HepG2 (cell line): Measurements from ENCODE around the gene CDC14B. TPM values are rescaled to one million over a fixed set of nuclear protein-coding genes. Genes with fewer than 3 reads are reported as not detected.

Source experiments
- CBX5 ChIP-seq: sonication (generic); formaldehyde crosslinking; IDR thresholded peaks from 2 replicates; pipeline ENCODE4 v1.4.0; 2020; ENCODE audit warnings: missing genetic modification reagents, borderline replicate concordance
- CEBPB ChIP-seq: IDR thresholded peaks from 2 replicates; pipeline ENCODE4 v1.6.1; 2011; ENCODE audit warnings: low read depth, low read length, improper control_type of control experiment, borderline replicate concordance
- KAT8 ChIP-seq: IDR thresholded peaks from 2 replicates; pipeline ENCODE4 v1.6.1; 2016; ENCODE audit warnings: missing genetic modification reagents, missing compliant biosample characterization
- KDM2A ChIP-seq: sonication (generic); formaldehyde crosslinking; IDR thresholded peaks from 2 replicates; pipeline ENCODE4 v1.4.0; 2020; ENCODE audit warnings: low read depth, missing genetic modification reagents, borderline replicate concordance
- MAFK ChIP-seq, 2 experiments: IDR thresholded peaks in 1 of 2; conservative IDR thresholded peaks in 1 of 2; 2 replicates each; pipeline ENCODE4 v1.6.1; 2011; ENCODE audit warnings: improper control_type of control experiment in 2 of 2, low read length in 2 of 2
- MZF1 ChIP-seq: sonication (generic); formaldehyde crosslinking; IDR thresholded peaks from 2 replicates; pipeline ENCODE4 v1.8.1; 2023; ENCODE audit warnings: mild to moderate bottlenecking, missing genetic modification reagents, borderline replicate concordance
- NFE2 ChIP-seq: sonication (generic); formaldehyde crosslinking; IDR thresholded peaks from 2 replicates; pipeline ENCODE4 v1.4.0; 2020; ENCODE audit warnings: missing genetic modification reagents
- ONECUT2 ChIP-seq: sonication (generic); formaldehyde crosslinking; IDR thresholded peaks from 2 replicates; pipeline ENCODE4 v1.4.0; 2020; ENCODE audit warnings: missing genetic modification reagents
- PITX1 ChIP-seq: sonication (generic); formaldehyde crosslinking; IDR thresholded peaks from 2 replicates; pipeline ENCODE4 v1.5.1; 2020; ENCODE audit warnings: mild to moderate bottlenecking, missing genetic modification reagents
- SMARCE1 ChIP-seq: fragments of 450-650 bp; IDR thresholded peaks from 2 replicates; pipeline ENCODE4 v1.6.1; 2017; ENCODE audit warnings: borderline replicate concordance
- SOX13 ChIP-seq, 3 experiments: fragments of 450-650 bp in 1 of 3; sonication (generic) in 1 of 3; formaldehyde crosslinking in 1 of 3; IDR thresholded peaks in 2 of 3; conservative IDR thresholded peaks in 1 of 3; 2 replicates each; pipeline versions ENCODE4 v1.5.0 to v1.6.1; 2016 to 2020; ENCODE audit warnings: antibody characterized with exemption in 1 of 3, mild to moderate bottlenecking in 1 of 3, missing compliant biosample characterization in 1 of 3, missing genetic modification reagents in 1 of 3, moderate library complexity in 1 of 3
- SOX5 ChIP-seq: IDR thresholded peaks from 2 replicates; pipeline ENCODE4 v1.6.1; 2016; ENCODE audit warnings: borderline replicate concordance
- SP140L ChIP-seq: sonication (generic); formaldehyde crosslinking; IDR thresholded peaks from 2 replicates; pipeline ENCODE4 v1.4.0; 2020; ENCODE audit warnings: missing genetic modification reagents, borderline replicate concordance
- SYNCRIP ChIP-seq: fragments of 200-400 bp; formaldehyde crosslinking; IDR thresholded peaks from 2 replicates; pipeline ENCODE4 v1.6.1; 2018; ENCODE audit warnings: mild to moderate bottlenecking, low read depth, low read length; ENCODE audit not compliant: insufficient read depth
- ZBTB7B ChIP-seq: sonication (generic); formaldehyde crosslinking; IDR thresholded peaks from 2 replicates; pipeline ENCODE4 v1.4.0; 2020; ENCODE audit warnings: missing genetic modification reagents
- ZNF256 ChIP-seq: sonication (generic); formaldehyde crosslinking; conservative IDR thresholded peaks from 2 replicates; pipeline ENCODE4 v1.4.0; 2020; ENCODE audit warnings: missing genetic modification reagents
- ZNF598 ChIP-seq: sonication (generic); formaldehyde crosslinking; IDR thresholded peaks from 2 replicates; pipeline ENCODE4 v1.5.1; 2020; ENCODE audit warnings: mild to moderate bottlenecking, missing genetic modification reagents, borderline replicate concordance
- ZNF841 ChIP-seq: sonication (generic); formaldehyde crosslinking; IDR thresholded peaks from 2 replicates; pipeline ENCODE4 v1.8.1; 2023; ENCODE audit warnings: missing genetic modification reagents, borderline replicate concordance
- polyA plus RNA-seq, 8 experiments: library from polyadenylated mRNA; depleted of rRNA in 3 of 8; stranded (reverse) in 7 of 8; unstranded in 1 of 8; fragments of >200 nt; fragmentation: Illumina TruSeq in 4 of 8; extraction: Trizol in 4 of 8; gene quantifications; 2 replicates each; pipeline versions ENCODE4 v1.2.1 to v1.2.3, GENCODE V29; 2011 to 2016; ENCODE audit warnings: low read depth in 4 of 8, missing spikeins in 1 of 8, mixed read lengths in 1 of 8; ENCODE audit not compliant: insufficient read depth in 1 of 8
- total RNA-seq, 5 experiments: library from RNA; depleted of rRNA; stranded (reverse); fragments of >200 nt; fragmentation: Illumina TruSeq; extraction: Trizol; gene quantifications; 2 replicates each; pipeline ENCODE4 v1.2.3, GENCODE V29; 2016; ENCODE audit warnings: low read depth in 1 of 5
- TF ChIP-seq, protein P1 (sequence below): sonication (generic); formaldehyde crosslinking; IDR thresholded peaks from 2 replicates; pipeline ENCODE4 v1.4.0; 2020; ENCODE audit warnings: mild to moderate bottlenecking, missing genetic modification reagents
- TF ChIP-seq, protein P2 (sequence below): sonication (generic); formaldehyde crosslinking; IDR thresholded peaks from 2 replicates; pipeline ENCODE4 v1.4.0; 2020; ENCODE audit warnings: missing genetic modification reagents
- TF ChIP-seq, protein P3 (sequence below): IDR thresholded peaks from 2 replicates; pipeline ENCODE4 v1.6.1; 2016
- TF ChIP-seq, protein P4 (sequence below): IDR thresholded peaks from 2 replicates; pipeline ENCODE4 v1.6.1; 2012; ENCODE audit warnings: inconsistent platforms

Gene CDC14B
- total and polyA plus RNA-seq, 2 of the 13 experiments (the other 11 are each of a cell fraction or from before 2014, with no cell fraction given) = 25.8 to 33.3 TPM

DNA sequence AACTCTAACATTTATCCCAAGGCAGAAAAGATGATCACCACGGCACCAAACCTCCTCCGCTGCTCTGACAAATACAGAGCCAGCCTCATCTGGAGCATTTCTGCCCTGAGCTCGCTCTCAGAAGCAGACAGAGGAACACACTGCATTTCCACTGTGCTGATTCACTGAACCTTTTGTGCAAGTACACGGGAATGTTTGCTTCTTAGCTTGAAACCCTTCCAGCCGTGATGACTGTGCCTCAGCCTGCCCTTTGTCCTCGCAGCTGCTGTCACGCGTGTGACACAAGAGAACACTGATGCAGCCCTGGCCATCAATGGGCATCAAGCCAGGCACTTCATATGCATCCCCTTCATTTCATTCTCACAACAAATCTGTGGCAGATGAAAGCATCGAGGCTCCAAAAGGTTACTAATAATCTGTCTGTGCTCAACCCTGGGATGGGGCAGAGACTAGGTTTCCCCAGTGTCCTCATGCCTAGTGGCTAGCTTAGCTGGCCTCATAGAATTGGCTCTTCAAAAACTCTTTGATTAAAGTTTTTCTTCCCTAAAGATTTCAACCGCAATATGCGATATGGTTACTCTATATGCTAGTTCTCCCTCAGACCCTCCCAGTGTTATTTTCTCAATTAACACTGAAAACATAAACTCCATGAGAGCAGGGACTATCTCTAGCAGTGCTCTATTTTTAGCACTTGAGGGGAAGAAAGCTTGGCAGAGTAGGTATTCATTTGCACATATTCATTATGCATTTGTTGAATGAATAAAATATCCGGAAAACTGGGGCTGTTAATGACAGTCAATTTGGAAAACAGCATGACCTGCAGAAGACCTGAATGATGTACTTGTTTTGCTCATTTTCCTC is 7.3 kb downstream of the CDC14B start (continued):
- TF ChIP-seq, protein P1, sequence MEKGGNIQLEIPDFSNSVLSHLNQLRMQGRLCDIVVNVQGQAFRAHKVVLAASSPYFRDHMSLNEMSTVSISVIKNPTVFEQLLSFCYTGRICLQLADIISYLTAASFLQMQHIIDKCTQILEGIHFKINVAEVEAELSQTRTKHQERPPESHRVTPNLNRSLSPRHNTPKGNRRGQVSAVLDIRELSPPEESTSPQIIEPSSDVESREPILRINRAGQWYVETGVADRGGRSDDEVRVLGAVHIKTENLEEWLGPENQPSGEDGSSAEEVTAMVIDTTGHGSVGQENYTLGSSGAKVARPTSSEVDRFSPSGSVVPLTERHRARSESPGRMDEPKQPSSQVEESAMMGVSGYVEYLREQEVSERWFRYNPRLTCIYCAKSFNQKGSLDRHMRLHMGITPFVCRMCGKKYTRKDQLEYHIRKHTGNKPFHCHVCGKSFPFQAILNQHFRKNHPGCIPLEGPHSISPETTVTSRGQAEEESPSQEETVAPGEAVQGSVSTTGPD (CRISPR knock-in tag) = no peak
- TF ChIP-seq ZNF598 (CRISPR knock-in tag) (no peak), KDM2A (CRISPR knock-in tag) (peak; percentile 70), SYNCRIP (no peak), NFE2 (peak; percentile 84), ZNF841 (CRISPR knock-in tag) (no peak), SOX13 (IDR thresholded peaks at IDR 0.05) (peak; percentile 25; the same call in 1 of the 2 replicates), SOX13 (CRISPR knock-in tag; conservative IDR thresholded peaks at IDR 0.05 in 1 of 2, IDR thresholded peaks at IDR 0.05 in 1 of 2) (peak in 1 of 2 experiments; percentile 82; a peak in 2 of 4 replicates), ZBTB7B (0 out of 2 replicates have a peak, but pooled peaks have one; percentile 27), SP140L (CRISPR knock-in tag) (no peak), SOX5 (CRISPR knock-in tag) (peak; percentile 82), MZF1 (CRISPR knock-in tag) (no peak), ZNF256 (CRISPR knock-in tag) (no peak), SMARCE1 (no peak), CEBPB (peak; percentile 64; the same call in 1 of the 2 replicates), CBX5 (CRISPR knock-in tag) (peak; percentile 88; the same call in 1 of the 2 replicates), MAFK (conservative IDR thresholded peaks at IDR 0.05 in 1 of 2, IDR thresholded peaks at IDR 0.05 in 1 of 2; ENCODE audit: low read length in 2 of 2) (0 out of 4 replicates have a peak, but pooled peaks of 1 of the 2 experiments have one; percentile 23), PITX1 (CRISPR knock-in tag) (peak; percentile 33; the same call in 1 of the 2 replicates), KAT8 (CRISPR knock-in tag) (peak; percentile 59; the same call in 1 of the 2 replicates), ONECUT2 (CRISPR knock-in tag) (no peak)
- TF ChIP-seq, protein P2, sequence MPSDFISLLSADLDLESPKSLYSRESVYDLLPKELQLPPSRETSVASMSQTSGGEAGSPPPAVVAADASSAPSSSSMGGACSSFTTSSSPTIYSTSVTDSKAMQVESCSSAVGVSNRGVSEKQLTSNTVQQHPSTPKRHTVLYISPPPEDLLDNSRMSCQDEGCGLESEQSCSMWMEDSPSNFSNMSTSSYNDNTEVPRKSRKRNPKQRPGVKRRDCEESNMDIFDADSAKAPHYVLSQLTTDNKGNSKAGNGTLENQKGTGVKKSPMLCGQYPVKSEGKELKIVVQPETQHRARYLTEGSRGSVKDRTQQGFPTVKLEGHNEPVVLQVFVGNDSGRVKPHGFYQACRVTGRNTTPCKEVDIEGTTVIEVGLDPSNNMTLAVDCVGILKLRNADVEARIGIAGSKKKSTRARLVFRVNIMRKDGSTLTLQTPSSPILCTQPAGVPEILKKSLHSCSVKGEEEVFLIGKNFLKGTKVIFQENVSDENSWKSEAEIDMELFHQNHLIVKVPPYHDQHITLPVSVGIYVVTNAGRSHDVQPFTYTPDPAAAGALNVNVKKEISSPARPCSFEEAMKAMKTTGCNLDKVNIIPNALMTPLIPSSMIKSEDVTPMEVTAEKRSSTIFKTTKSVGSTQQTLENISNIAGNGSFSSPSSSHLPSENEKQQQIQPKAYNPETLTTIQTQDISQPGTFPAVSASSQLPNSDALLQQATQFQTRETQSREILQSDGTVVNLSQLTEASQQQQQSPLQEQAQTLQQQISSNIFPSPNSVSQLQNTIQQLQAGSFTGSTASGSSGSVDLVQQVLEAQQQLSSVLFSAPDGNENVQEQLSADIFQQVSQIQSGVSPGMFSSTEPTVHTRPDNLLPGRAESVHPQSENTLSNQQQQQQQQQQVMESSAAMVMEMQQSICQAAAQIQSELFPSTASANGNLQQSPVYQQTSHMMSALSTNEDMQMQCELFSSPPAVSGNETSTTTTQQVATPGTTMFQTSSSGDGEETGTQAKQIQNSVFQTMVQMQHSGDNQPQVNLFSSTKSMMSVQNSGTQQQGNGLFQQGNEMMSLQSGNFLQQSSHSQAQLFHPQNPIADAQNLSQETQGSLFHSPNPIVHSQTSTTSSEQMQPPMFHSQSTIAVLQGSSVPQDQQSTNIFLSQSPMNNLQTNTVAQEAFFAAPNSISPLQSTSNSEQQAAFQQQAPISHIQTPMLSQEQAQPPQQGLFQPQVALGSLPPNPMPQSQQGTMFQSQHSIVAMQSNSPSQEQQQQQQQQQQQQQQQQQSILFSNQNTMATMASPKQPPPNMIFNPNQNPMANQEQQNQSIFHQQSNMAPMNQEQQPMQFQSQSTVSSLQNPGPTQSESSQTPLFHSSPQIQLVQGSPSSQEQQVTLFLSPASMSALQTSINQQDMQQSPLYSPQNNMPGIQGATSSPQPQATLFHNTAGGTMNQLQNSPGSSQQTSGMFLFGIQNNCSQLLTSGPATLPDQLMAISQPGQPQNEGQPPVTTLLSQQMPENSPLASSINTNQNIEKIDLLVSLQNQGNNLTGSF = no peak
- TF ChIP-seq, protein P3, sequence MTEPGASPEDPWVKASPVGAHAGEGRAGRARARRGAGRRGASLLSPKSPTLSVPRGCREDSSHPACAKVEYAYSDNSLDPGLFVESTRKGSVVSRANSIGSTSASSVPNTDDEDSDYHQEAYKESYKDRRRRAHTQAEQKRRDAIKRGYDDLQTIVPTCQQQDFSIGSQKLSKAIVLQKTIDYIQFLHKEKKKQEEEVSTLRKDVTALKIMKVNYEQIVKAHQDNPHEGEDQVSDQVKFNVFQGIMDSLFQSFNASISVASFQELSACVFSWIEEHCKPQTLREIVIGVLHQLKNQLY (CRISPR knock-in tag) = peak; percentile 86
- TF ChIP-seq, protein P4, sequence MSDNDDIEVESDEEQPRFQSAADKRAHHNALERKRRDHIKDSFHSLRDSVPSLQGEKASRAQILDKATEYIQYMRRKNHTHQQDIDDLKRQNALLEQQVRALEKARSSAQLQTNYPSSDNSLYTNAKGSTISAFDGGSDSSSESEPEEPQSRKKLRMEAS = peak; percentile 50
